NCI-H2196 (cell line): Measurements from ENCODE around the gene RBBP4.

Experiments
- DNase-seq: peaks from one replicate; lab custom pipeline; 2025; ENCODE audit not compliant: unreplicated experiment; lab: John Stamatoyannopoulos, UW

RBBP4 gene

GRCh38 chr1:32717503-32717902 is 66.5 kb downstream of the RBBP4 start:
- no peak for DNase-seq

DNA sequence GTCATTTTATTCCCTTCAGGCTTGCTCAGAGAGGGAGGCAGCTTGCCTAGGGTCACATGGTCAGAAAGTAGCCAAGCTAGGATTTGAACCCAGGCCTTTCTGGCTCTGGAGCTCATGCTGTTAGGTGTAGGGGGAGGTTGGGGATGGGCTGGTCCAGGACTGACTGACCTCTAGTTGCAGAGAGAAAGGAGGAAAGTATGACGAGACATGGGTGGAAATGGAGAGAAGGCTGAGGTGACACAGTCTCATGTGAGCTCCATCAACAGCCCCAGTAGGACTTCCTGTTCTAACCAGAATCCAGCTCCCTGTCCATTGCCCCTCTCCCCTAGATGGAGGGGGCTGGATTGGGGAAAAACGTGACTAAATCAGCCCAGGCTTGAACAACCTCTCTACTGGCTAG is 67.0 kb downstream of the RBBP4 start:
- DNase-seq: no peak

DNA sequence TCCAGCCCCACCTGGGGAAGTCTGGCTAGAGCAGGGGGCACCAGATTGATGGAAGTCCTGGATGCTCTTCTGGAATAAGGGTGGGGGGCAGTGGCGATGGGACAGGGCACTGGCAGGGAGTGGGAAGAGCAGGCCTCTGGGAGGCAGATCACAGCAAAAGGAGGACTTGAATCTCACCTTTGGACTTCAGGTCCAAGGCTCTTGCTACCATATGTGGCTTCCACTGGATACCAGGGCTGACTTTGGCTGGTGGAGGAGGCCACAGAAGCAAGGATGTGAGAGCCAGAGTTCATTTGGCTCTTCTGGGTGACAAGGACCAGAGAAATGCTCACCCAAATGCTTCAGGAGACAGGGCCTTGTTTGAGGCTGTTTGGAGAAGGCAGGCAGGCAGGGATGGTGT is 67.5 kb downstream of the RBBP4 start:
- no peak for DNase-seq

- DNase-seq: no peak
Measured at GRCh38 chr1:32719681-32720275, 68.8 kb downstream of the RBBP4 start.

GRCh38 chr1:32724678-32725614 is 73.9 kb downstream of the RBBP4 start:
- peak; percentile 30 for DNase-seq

- DNase-seq: no peak
Measured at GRCh38 chr1:32725615-32725982, 74.6 kb downstream of the RBBP4 start.

DNA sequence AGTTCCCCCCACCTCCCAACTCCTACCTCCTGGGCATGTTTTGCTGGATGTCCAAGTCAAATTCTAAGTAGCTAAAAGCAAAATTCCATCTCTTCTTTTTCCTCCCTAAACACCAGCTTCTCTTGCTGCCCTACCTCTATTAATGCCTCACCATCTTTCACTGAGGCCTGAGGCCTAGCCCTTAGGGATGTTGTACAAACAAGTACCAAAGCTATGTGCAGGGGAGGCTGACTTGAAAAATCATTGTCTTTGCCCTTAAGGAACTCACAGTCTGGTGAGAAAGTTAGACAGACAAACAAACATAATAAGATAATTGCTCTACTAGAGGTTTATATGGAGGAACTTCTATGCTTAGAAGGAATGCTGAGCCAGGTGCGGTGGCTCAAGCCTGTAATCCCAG is 76.9 kb downstream of the RBBP4 start:
- no peak for DNase-seq

- DNase-seq: no peak
Measured at GRCh38 chr1:32728413-32729077, 77.5 kb downstream of the RBBP4 start.

GRCh38 chr1:32729254-32730046 is 78.4 kb downstream of the RBBP4 start:
- no peak for DNase-seq

GRCh38 chr1:32733582-32734321 is 82.7 kb downstream of the RBBP4 start:
- no peak for DNase-seq
